Keratinocyte (primary cell): ENCODE measurements around the gene GUCA2A. TPM values are rescaled to one million over a fixed set of nuclear protein-coding genes. Genes with fewer than 3 reads are reported as not detected.

Source experiments
- DNase-seq: peaks from one replicate; pipeline ENCODE4 v3.0.0-alpha.2; 2011; ENCODE audit warnings: low read depth, missing footprints, low spot score
- FAIRE-seq: peaks from 2 replicates; lab custom pipeline; 2011; peaks lifted over from hg19 to GRCh38; lab: Jason Lieb, UNC
- H2AFZ ChIP-seq: 2 replicates; pipeline ENCODE4 v1.6.0; 2012; ENCODE audit warnings: low read length, control low read depth, inconsistent platforms; ENCODE audit not compliant: control insufficient read depth
- H3K27ac ChIP-seq: 2 replicates; pipeline ENCODE4 v1.5.1; 2011; ENCODE audit warnings: low read length; ENCODE audit not compliant: control insufficient read depth, insufficient read depth
- H3K27me3 ChIP-seq: 3 replicates; pipeline ENCODE4 v1.6.0; 2011; ENCODE audit warnings: low read length; ENCODE audit not compliant: control insufficient read depth, insufficient read depth; ENCODE audit errors: extremely low read depth
- H3K36me3 ChIP-seq, 2 experiments: 2 replicates in 1 of 2; 3 replicates in 1 of 2; pipeline ENCODE4 v1.5.1; 2011; ENCODE audit warnings: low read length in 2 of 2, mild to moderate bottlenecking in 1 of 2; ENCODE audit not compliant: control insufficient read depth in 2 of 2, insufficient read depth in 2 of 2; ENCODE audit errors: extremely low read depth in 1 of 2
- H3K4me1 ChIP-seq: 3 replicates; pipeline ENCODE4 v1.5.1; 2011; ENCODE audit warnings: low read length; ENCODE audit not compliant: control insufficient read depth, insufficient read depth; ENCODE audit errors: extremely low read depth
- H3K4me2 ChIP-seq: 3 replicates; pipeline ENCODE4 v1.6.0; 2011; ENCODE audit warnings: low read depth, low read length; ENCODE audit not compliant: control insufficient read depth, insufficient read depth; ENCODE audit errors: extremely low read depth
- H3K4me3 ChIP-seq, 3 experiments: fragments of 200-600 bp in 1 of 3; sonication (generic) in 1 of 3; 2 replicates in 2 of 3; 3 replicates in 1 of 3; pipeline ENCODE4 v1.5.1; 2011 to 2016; ENCODE audit warnings: low read length in 3 of 3, mild to moderate bottlenecking in 3 of 3, control low read depth in 2 of 3, inconsistent platforms in 1 of 3, low read depth in 1 of 3, mixed read lengths in 1 of 3, mixed run types in 1 of 3, moderate library complexity in 1 of 3; ENCODE audit not compliant: control insufficient read depth in 2 of 3, insufficient read depth in 2 of 3; ENCODE audit errors: extremely low read depth in 1 of 3
- H3K79me2 ChIP-seq: 2 replicates; pipeline ENCODE4 v1.6.0; 2012; ENCODE audit warnings: low read length; ENCODE audit not compliant: control insufficient read depth, insufficient read depth
- H3K9ac ChIP-seq: 3 replicates; pipeline ENCODE4 v1.6.0; 2011; ENCODE audit warnings: low read length; ENCODE audit not compliant: control insufficient read depth, insufficient read depth; ENCODE audit errors: extremely low read depth
- H3K9me1 ChIP-seq: 3 replicates; pipeline ENCODE4 v1.6.0; 2011; ENCODE audit warnings: low read length; ENCODE audit not compliant: control insufficient read depth, insufficient read depth; ENCODE audit errors: extremely low read depth
- H3K9me3 ChIP-seq: 2 replicates; pipeline ENCODE4 v1.5.1; 2012; ENCODE audit warnings: low read depth, low read length; ENCODE audit not compliant: control insufficient read depth
- H4K20me1 ChIP-seq: 3 replicates; pipeline ENCODE4 v1.6.0; 2011; ENCODE audit warnings: low read length; ENCODE audit not compliant: control insufficient read depth, insufficient read depth; ENCODE audit errors: extremely low read depth
- CTCF ChIP-seq, 3 experiments: IDR thresholded peaks in 1 of 3; conservative IDR thresholded peaks in 1 of 3; optimal IDR thresholded peaks in 1 of 3; 2 replicates in 2 of 3; 3 replicates in 1 of 3; pipeline versions ENCODE3 to v1.5.1; 2011; ENCODE audit warnings: low read length in 3 of 3, mild to moderate bottlenecking in 3 of 3, moderate library complexity in 2 of 3, control low read depth in 1 of 3, inconsistent platforms in 1 of 3; ENCODE audit not compliant: insufficient read depth in 2 of 3; ENCODE audit errors: extremely low read depth in 1 of 3
- EZH2 ChIP-seq: IDR thresholded peaks from one replicate; pipeline ENCODE4 v1.6.1; 2012; ENCODE audit warnings: inconsistent platforms, mild to moderate bottlenecking, low read length, moderate library complexity
- dilution Hi-C: fragments of 300-500 bp; cut with MboI; formaldehyde crosslinking; loops from one replicate; pipeline ENCODE4 v1.7.0; 2020; ENCODE audit warnings: low sequenced_read_pairs; ENCODE audit not compliant: extremely low pct_ligation_motif_present
- polyA plus RNA-seq, 5 experiments: library from polyadenylated mRNA; depleted of rRNA in 3 of 5; stranded (reverse) in 3 of 5; stranded (forward) in 1 of 5; unstranded in 1 of 5; fragments of >200 nt; gene quantifications; 1 replicate in 1 of 5; 2 replicates in 3 of 5; 3 replicates in 1 of 5; pipeline versions ENCODE4 v1.2.1 to v1.2.3, GENCODE V29; 2011 to 2012; ENCODE audit warnings: missing spikeins in 2 of 5, low read depth in 1 of 5, low replicate concordance in 1 of 5

The GUCA2A gene
- polyA plus RNA-seq, 1 donor (not counting 4 experiments of a cell fraction or from before 2014, with no cell fraction given) = not detected

DNA sequence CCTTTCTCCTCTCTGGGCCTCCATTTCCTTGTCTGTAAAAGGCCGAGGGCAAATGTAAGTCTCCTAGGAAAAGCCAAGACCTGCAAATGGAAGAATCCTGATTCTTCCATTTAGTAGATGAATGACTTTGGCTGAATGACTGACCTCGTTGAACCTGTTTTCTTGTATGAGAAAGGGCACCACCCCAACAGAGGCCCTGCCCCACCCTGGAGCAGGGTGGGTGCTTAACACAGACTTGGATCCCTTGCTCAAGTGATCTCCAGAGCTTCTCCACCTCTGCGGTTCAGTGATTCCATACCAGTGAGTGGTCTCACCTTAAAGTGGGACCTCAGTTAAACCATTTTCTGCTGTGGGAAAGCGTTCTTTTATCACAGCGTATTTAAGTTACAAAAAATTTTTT, 50.3 kb downstream of the GUCA2A start:
- H3K9ac ChIP-seq = no peak overlapping the region
- H3K27me3 ChIP-seq = no peaks in the 10 kb centered on the region
- no peak overlapping the region for H3K4me2 ChIP-seq
- no peak overlapping the region for H2AFZ ChIP-seq
- H3K36me3 ChIP-seq = no peaks in the 10 kb centered on the region
- H3K9me1 ChIP-seq = no peaks in the 10 kb centered on the region
- FAIRE-seq = no peak
- no peaks in the 10 kb centered on the region for H3K9me3 ChIP-seq
- H3K79me2 ChIP-seq = no peaks in the 10 kb centered on the region
- no peak overlapping the region for H3K27ac ChIP-seq
- H4K20me1 ChIP-seq = no peaks in the 10 kb centered on the region
- no peak for TF ChIP-seq EZH2
- TF ChIP-seq CTCF (optimal IDR thresholded peaks at IDR 0.05 in 1 of 3, IDR thresholded peaks at IDR 0.05 in 1 of 3, conservative IDR thresholded peaks at IDR 0.05 in 1 of 3; ENCODE audit: extremely low read depth in 1 of 3, insufficient read depth in 2 of 3, low read length in 3 of 3) = no peak
- dilution Hi-C loops = no loop called here
- no peaks in the 10 kb centered on the region for H3K4me1 ChIP-seq
- H3K4me3 ChIP-seq = no peak overlapping the region
- DNase-seq = no peak

Other genes starting within 250 kb of the GUCA2A start
- gene HIVEP3, start 245.8 kb downstream of the GUCA2A start, polyA plus RNA-seq = 0.64 to 3.5 TPM (median 1.1 TPM) in 3 replicates
- gene GUCA2B, start 11.3 kb downstream of the GUCA2A start, polyA plus RNA-seq = not detected in 3 replicates
- gene FOXJ3, start 170.5 kb upstream of the GUCA2A start, polyA plus RNA-seq = 26.7 to 40.2 TPM (median 30.2 TPM) in 3 replicates
- gene RIMKLA, start 216.0 kb upstream of the GUCA2A start, polyA plus RNA-seq = not detected in 3 replicates